Prostate gland (tissue), 2 donors: ENCODE measurements around the gene ZNF837. TPM values are rescaled to one million over a fixed set of nuclear protein-coding genes. Genes with fewer than 3 reads are reported as not detected.
A peak's percentile ranks its signal among the peaks of the same experiment; 100 is the strongest.
"Not testable (repeated sequence)": the region's sequence is repeated elsewhere in the genome, so short reads cannot be mapped to it uniquely, and the experiment has no call there.

Experiments
- DNase-seq: peaks from one replicate; pipeline ENCODE4 v3.0.0-alpha.2; 2019; ENCODE audit warnings: low spot score
- H3K27ac ChIP-seq, 2 donors: fragments of 200-600 bp; sonication (generic); 2 replicates each; pipeline ENCODE4 v1.5.1; 2017 to 2019
- H3K27me3 ChIP-seq: fragments of 200-600 bp; sonication (generic); replicated peaks from 2 replicates; pipeline ENCODE4 v1.5.1; 2019; ENCODE audit not compliant: insufficient read depth
- H3K36me3 ChIP-seq, 2 donors: fragments of 200-600 bp; sonication (generic); 1 replicate in 1 of 2; 2 replicates in 1 of 2; pipeline versions ENCODE4 v1.5.1 to v1.8.1; 2017 to 2019
- H3K4me1 ChIP-seq: fragments of 200-600 bp; sonication (generic); replicated peaks from 2 replicates; pipeline ENCODE4 v1.5.1; 2019
- H3K4me3 ChIP-seq, 2 donors: fragments of 200-600 bp; sonication (generic); 2 replicates each; pipeline ENCODE4 v1.5.1; 2017 to 2019
- H3K9me3 ChIP-seq: fragments of 200-600 bp; sonication (generic); 2 replicates; pipeline ENCODE4 v1.5.1; 2017
- POLR2A ChIP-seq: fragments of 450-650 bp; IDR thresholded peaks from one replicate; pipeline ENCODE4 v1.6.1; 2016; ENCODE audit warnings: antibody characterized with exemption, mild to moderate bottlenecking
- POLR2AphosphoS5 ChIP-seq: sonication (generic); formaldehyde crosslinking; IDR thresholded peaks from one replicate; pipeline ENCODE4 v1.6.1; 2017; ENCODE audit warnings: antibody characterized with exemption
- WGBS: methylation state at CpG from one replicate; pipeline ENCODE4 v1.1.5; 2018; 5-methylcytosine and 5-hydroxymethylcytosine counted together
- intact Hi-C: fragments of 100-400 bp; cut with DNase I; formaldehyde crosslinking; loops from one replicate; pipeline ENCODE4 v1.14.2; 2022
- total RNA-seq, 2 donors: library from RNA; depleted of rRNA; stranded (reverse); fragments of >200 nt; gene quantifications; one replicate each; pipeline ENCODE4 v1.1.0, GENCODE V29; 2016
- TF ChIP-seq, protein P1 (sequence below), 4 experiments: fragments of 200-600 bp in 2 of 4; fragments of 450-650 bp in 2 of 4; sonication (generic) in 2 of 4; IDR thresholded peaks; 1 replicate in 3 of 4; 2 replicates in 1 of 4; pipeline ENCODE4 v1.5.1; 2016 to 2019; ENCODE audit warnings: antibody characterized with exemption in 4 of 4, mild to moderate bottlenecking in 2 of 4, moderate library complexity in 2 of 4

Gene ZNF837
- total RNA-seq, 2 donors from 2014 or later, result 12.2 to 15.7 TPM

DNA sequence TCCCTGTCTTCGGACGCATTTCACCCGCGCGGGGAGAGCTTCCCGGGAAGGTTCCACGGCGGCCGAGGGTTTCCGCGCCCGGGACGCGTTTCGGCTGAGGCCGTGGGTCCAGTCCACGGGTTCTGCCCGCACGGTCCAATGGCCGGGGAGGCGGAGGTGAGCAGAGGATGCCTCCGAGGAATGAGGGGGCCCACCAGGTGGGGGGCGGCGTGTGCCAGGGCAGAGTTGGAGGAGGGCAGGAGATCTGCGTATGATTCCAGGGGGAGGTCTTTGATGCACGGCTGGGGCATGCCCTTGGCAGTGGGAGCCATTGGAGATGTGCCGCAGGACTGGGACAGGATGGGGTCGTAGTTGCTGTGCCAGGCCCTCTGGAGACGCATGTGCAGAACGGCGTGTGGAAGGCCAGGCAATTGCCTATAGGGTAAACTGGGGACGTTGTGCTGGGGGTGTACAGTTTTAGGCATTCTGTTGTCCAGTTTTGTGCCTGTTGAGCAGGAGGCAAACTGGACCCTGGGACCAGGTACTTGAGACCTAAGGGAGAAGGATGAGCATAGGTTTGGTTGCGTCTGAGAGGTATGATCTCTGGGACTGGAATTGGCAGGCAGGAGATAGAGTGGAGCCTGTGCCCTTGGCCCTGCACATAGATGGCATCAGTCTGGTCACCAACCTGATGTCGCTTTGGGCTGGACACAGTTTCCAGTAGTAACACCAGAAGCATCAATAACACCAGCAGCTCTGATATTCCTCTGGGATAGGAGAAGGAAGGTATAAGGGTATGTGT is 28.4 kb upstream of the ZNF837 start:
- Histone ChIP-seq H3K4me3 (peak overlapping the region; percentile 93 to 98), H3K36me3 (no peaks in the 10 kb centered on the region), H3K27me3 (no peaks in the 10 kb centered on the region), H3K4me1 (peaks cover 7% of the 10 kb centered on the region), H3K9me3 (no peaks in the 10 kb centered on the region), H3K27ac (peak overlapping the region; percentile 82 to 84)
- TF ChIP-seq POLR2AphosphoS5, result no peak
- no peak for TF ChIP-seq POLR2A
- TF ChIP-seq, protein P1, sequence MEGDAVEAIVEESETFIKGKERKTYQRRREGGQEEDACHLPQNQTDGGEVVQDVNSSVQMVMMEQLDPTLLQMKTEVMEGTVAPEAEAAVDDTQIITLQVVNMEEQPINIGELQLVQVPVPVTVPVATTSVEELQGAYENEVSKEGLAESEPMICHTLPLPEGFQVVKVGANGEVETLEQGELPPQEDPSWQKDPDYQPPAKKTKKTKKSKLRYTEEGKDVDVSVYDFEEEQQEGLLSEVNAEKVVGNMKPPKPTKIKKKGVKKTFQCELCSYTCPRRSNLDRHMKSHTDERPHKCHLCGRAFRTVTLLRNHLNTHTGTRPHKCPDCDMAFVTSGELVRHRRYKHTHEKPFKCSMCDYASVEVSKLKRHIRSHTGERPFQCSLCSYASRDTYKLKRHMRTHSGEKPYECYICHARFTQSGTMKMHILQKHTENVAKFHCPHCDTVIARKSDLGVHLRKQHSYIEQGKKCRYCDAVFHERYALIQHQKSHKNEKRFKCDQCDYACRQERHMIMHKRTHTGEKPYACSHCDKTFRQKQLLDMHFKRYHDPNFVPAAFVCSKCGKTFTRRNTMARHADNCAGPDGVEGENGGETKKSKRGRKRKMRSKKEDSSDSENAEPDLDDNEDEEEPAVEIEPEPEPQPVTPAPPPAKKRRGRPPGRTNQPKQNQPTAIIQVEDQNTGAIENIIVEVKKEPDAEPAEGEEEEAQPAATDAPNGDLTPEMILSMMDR (IDR thresholded peaks at IDR 0.05), result no peak
- DNase-seq, result no peak
- WGBS, result 6% methylated on average over 13 of the region's 34 CpGs
- intact Hi-C loops, result loop anchor here (2.0 kb wide), 1 partner anchor 32 kb away; the partner anchor contains the start of gene ZNF132

- WGBS, result under 1% methylated on average over 29 of the region's 100 CpGs
- Histone ChIP-seq H3K4me3 (peak within 1 kb of the TSS; percentile 93 to 98), H3K9me3 (no peaks in the 10 kb centered on the region), H3K36me3 (no peaks in the 10 kb centered on the region), H3K4me1 (peaks cover 7% of the 10 kb centered on the region), H3K27ac (peak within 1 kb of the TSS; percentile 82 to 84), H3K27me3 (no peaks in the 10 kb centered on the region)
- DNase-seq, result peak; percentile 94
- intact Hi-C loops, result loop anchor here (2.0 kb wide), 1 partner anchor 32 kb away; the partner anchor contains the start of gene ZNF132
- peak; percentile 98 for TF ChIP-seq POLR2AphosphoS5
- TF ChIP-seq, protein P1 (IDR thresholded peaks at IDR 0.05), result peak in 1 of 4 experiments; percentile 3
- peak; percentile 88 for TF ChIP-seq POLR2A
Observed at GRCh38 chr19:58408152-58409009, 27.6 kb upstream of the ZNF837 start, which contains the start of gene ZNF584. Gene ZNF584 (plus strand): TSS chr19:58408649. CDS start chr19:58409148, 499 bp downstream.

DNA sequence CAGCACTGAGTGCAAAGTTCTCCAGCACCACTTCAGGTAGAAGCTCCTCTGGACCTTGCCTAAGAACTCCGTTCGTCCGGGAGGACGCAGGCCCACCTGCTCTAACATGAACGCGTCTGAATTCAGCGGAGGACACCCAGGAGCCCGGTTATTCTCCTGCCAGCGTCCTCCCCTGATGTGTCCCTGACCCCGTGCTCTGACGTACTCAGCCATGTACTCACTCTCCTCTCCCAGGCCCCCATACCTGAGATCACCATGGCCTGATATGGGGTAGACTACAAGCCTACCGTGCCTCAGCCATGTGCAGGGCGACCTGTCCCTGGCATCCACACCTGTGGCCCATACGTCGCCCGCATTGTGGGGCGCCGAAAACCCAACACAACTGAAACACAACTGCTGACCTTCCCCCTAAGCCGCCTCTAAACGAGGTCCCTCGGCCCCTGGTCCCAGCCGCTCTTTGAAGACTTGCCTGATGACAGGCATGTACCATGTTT is 26.9 kb upstream of the ZNF837 start:
- peak overlapping the region; percentile 82 to 84 for H3K27ac ChIP-seq
- peaks cover 7% of the 10 kb centered on the region for H3K4me1 ChIP-seq
- no peaks in the 10 kb centered on the region for H3K36me3 ChIP-seq
- WGBS, result 15% methylated on average over 22 of the region's 22 CpGs
- no peak for DNase-seq
- H3K4me3 ChIP-seq, result peak overlapping the region; percentile 93 to 98
- no peak for TF ChIP-seq POLR2AphosphoS5
- TF ChIP-seq, protein P1 (IDR thresholded peaks at IDR 0.05), result no peak
- no peak for TF ChIP-seq POLR2A
- H3K9me3 ChIP-seq, result no peaks in the 10 kb centered on the region
- intact Hi-C loops, result loop anchor here (2.0 kb wide), 1 partner anchor 33 kb away; the partner anchor contains the start of gene ZNF132
- H3K27me3 ChIP-seq, result no peaks in the 10 kb centered on the region

GRCh38 chr19:58406818-58407657 is 26.2 kb upstream of the ZNF837 start:
- TF ChIP-seq, protein P1 (IDR thresholded peaks at IDR 0.05), result peak in 2 of 4 experiments; percentile 9 to 30
- no peak for TF ChIP-seq POLR2A
- TF ChIP-seq POLR2AphosphoS5, result no peak
- H3K27ac ChIP-seq, result peak overlapping the region; percentile 82 to 84
- WGBS, result 53% methylated on average over 10 of the region's 10 CpGs
- no peaks in the 10 kb centered on the region for H3K27me3 ChIP-seq
- DNase-seq, result no peak
- H3K4me3 ChIP-seq, result peak overlapping the region in 1 of 2 donors; percentile 93
- no peaks in the 10 kb centered on the region for H3K36me3 ChIP-seq
- no peaks in the 10 kb centered on the region for H3K9me3 ChIP-seq
- peaks cover 7% of the 10 kb centered on the region for H3K4me1 ChIP-seq
- intact Hi-C loops, result no loop called here

GRCh38 chr19:58403920-58404478 is 23.2 kb upstream of the ZNF837 start:
- H3K36me3 ChIP-seq, H3K4me3 ChIP-seq, H3K27ac ChIP-seq, DNase-seq, H3K4me1 ChIP-seq, H3K27me3 ChIP-seq, H3K9me3 ChIP-seq, intact Hi-C loops: not testable (repeated sequence)
- 69% methylated on average over 5 of the region's 5 CpGs for WGBS
